IPS-15b (cell line): ENCODE measurements around the gene TWNK.
A peak's percentile ranks its signal among the peaks of the same experiment; 100 is the strongest.

ENCODE experiments used
- H3K27me3 ChIP-seq: one replicate; pipeline ENCODE4 v1.6.1; 2013; ENCODE audit warnings: low read length; ENCODE audit not compliant: control insufficient read depth, insufficient read depth
- H3K36me3 ChIP-seq: one replicate; pipeline ENCODE4 v1.6.1; 2013; ENCODE audit warnings: low read length; ENCODE audit not compliant: control insufficient read depth, insufficient read depth
- H3K4me1 ChIP-seq: one replicate; pipeline ENCODE4 v1.6.1; 2013; ENCODE audit warnings: mild to moderate bottlenecking, low read length; ENCODE audit not compliant: control insufficient read depth, insufficient read depth
- H3K4me3 ChIP-seq: one replicate; pipeline ENCODE4 v1.5.1; 2013; ENCODE audit warnings: low read depth, low read length
- H3K9ac ChIP-seq: one replicate; pipeline ENCODE4 v1.6.1; 2013; ENCODE audit warnings: low read depth, mild to moderate bottlenecking, low read length
- H3K9me3 ChIP-seq: one replicate; pipeline ENCODE4 v1.6.1; 2013; ENCODE audit warnings: mild to moderate bottlenecking, low read length; ENCODE audit not compliant: control insufficient read depth, insufficient read depth

The TWNK gene

GRCh38 chr10:101041252-101041761 lies 54.0 kb downstream of the TWNK start:
- H3K36me3 ChIP-seq, result no peaks in the 10 kb centered on the region
- no peaks in the 10 kb centered on the region for H3K9me3 ChIP-seq
- peaks cover 42% of the 10 kb centered on the region for H3K27me3 ChIP-seq
- H3K4me1 ChIP-seq, result peaks cover 7% of the 10 kb centered on the region
- no peak overlapping the region for H3K4me3 ChIP-seq
- H3K9ac ChIP-seq, result no peak overlapping the region

GRCh38 chr10:101042118-101042517 lies 54.8 kb downstream of the TWNK start:
- Histone ChIP-seq H3K9me3 (no peaks in the 10 kb centered on the region), H3K4me1 (peaks cover 9% of the 10 kb centered on the region), H3K9ac (no peak overlapping the region), H3K27me3 (peaks cover 50% of the 10 kb centered on the region), H3K4me3 (peak overlapping the region; percentile 22), H3K36me3 (no peaks in the 10 kb centered on the region)

GRCh38 chr10:101042667-101043362 lies 55.5 kb downstream of the TWNK start:
- H3K9me3 ChIP-seq, result no peaks in the 10 kb centered on the region
- H3K9ac ChIP-seq, result peak overlapping the region; percentile 42
- H3K36me3 ChIP-seq, result no peaks in the 10 kb centered on the region
- H3K4me1 ChIP-seq, result peaks cover 9% of the 10 kb centered on the region
- H3K27me3 ChIP-seq, result peaks cover 57% of the 10 kb centered on the region
- peak overlapping the region; percentile 79 for H3K4me3 ChIP-seq

- no peak overlapping the region for H3K9ac ChIP-seq
- peaks cover 9% of the 10 kb centered on the region for H3K4me1 ChIP-seq
- H3K36me3 ChIP-seq, result no peaks in the 10 kb centered on the region
- H3K27me3 ChIP-seq, result peaks cover 62% of the 10 kb centered on the region
- peak overlapping the region; percentile 79 for H3K4me3 ChIP-seq
- no peaks in the 10 kb centered on the region for H3K9me3 ChIP-seq
Observed at GRCh38 chr10:101043363-101043707, 56.0 kb downstream of the TWNK start.
